ENCODE measurements around the gene CIPC. TPM values are rescaled to one million over a fixed set of nuclear protein-coding genes. Genes with fewer than 3 reads are reported as not detected.

The CIPC gene
- total and polyA plus RNA-seq, 9 donors = 7.0 to 32.4 (median 21.4) TPM

DNA sequence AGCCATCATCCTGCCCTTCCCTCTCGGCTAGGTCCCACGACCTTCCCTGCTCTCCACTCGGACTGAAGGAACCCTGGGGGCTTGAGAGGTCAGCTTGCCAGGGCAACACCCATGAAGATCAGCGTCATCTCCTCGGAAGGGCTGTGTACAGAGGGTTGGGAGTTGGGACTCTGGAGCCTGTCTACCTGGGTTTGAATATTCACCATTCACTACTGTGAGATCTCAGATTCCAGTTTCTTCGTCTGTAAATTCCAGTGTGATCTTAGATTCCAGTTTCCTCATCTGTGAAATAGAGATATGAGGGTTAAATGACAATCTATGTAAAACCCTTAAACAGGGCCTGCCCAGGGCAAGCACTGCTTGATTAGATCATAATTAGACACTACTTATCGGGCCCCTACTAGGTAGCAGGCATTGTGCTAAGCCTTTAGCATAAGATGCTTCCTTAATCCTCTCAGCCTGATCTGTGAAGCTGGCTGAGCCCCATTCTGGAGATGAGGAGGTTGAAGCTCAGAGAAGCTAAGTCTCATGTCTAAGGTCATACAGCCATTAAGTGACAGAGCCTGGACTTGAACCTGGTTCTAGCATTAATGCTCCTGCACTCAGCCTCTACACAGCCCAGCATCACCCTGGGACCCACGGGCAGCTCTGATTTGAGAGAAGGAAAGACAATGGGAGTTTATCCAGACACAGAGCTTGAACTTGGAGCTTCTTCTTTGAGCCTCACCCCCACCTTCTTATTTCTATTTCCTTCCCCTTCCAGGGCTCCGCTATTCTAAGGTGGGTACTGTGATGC lies 44.1 kb downstream of the CIPC start:
- no peaks in the 10 kb centered on the region for H3K36me3 ChIP-seq
- intact Hi-C loops (cut with DNase I) = no loop called here
- H3K27ac ChIP-seq = no peak overlapping the region
- 8 to 13% (median 10%) methylated on average over 9 of the region's 9 CpGs for WGBS, 3 donors
- H3K27me3 ChIP-seq = no peaks in the 10 kb centered on the region
- TF ChIP-seq, protein P1, sequence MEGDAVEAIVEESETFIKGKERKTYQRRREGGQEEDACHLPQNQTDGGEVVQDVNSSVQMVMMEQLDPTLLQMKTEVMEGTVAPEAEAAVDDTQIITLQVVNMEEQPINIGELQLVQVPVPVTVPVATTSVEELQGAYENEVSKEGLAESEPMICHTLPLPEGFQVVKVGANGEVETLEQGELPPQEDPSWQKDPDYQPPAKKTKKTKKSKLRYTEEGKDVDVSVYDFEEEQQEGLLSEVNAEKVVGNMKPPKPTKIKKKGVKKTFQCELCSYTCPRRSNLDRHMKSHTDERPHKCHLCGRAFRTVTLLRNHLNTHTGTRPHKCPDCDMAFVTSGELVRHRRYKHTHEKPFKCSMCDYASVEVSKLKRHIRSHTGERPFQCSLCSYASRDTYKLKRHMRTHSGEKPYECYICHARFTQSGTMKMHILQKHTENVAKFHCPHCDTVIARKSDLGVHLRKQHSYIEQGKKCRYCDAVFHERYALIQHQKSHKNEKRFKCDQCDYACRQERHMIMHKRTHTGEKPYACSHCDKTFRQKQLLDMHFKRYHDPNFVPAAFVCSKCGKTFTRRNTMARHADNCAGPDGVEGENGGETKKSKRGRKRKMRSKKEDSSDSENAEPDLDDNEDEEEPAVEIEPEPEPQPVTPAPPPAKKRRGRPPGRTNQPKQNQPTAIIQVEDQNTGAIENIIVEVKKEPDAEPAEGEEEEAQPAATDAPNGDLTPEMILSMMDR (IDR thresholded peaks at IDR 0.05) = no peak
- no peak for TF ChIP-seq EP300 (IDR thresholded peaks at IDR 0.05)
- no peak for TF ChIP-seq POLR2A (IDR thresholded peaks at IDR 0.05)
- no peaks in the 10 kb centered on the region for H3K9me3 ChIP-seq
- no peak for DNase-seq
- H3K4me3 ChIP-seq = no peak overlapping the region
- H3K4me1 ChIP-seq (ENCODE audit: insufficient read depth) = peaks cover 4% of the 10 kb centered on the region

DNA sequence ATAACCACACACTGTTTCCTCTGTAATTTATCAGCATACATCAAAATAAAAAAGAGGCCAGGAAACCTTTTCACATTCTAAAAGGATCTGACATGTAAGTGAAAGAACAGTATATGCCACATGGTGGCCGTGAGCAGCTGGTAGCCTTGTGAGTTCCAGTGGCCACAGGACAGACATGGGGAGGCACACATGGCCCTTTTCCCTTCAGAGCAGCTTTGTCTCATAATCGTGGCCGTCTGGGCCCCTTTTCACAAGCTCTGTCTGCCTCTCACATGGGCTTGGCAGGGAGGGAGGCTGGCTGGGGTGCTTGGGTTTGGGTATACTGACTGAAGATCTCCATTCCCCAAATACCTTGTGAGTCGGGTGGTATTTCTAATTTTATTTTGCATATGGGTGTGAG lies 45.0 kb downstream of the CIPC start:
- Histone ChIP-seq H3K4me1 (ENCODE audit: insufficient read depth) (peaks cover 4% of the 10 kb centered on the region), H3K4me3 (no peak overlapping the region), H3K9me3 (no peaks in the 10 kb centered on the region), H3K27ac (no peak overlapping the region), H3K36me3 (no peaks in the 10 kb centered on the region), H3K27me3 (no peaks in the 10 kb centered on the region)
- intact Hi-C loops (cut with DNase I) = no loop called here
- TF ChIP-seq POLR2A (IDR thresholded peaks at IDR 0.05) (no peak), EP300 (IDR thresholded peaks at IDR 0.05) (no peak)
- TF ChIP-seq, protein P1 (IDR thresholded peaks at IDR 0.05) = no peak
- 7 to 12% (median 11%) methylated on average over 4 of the region's 4 CpGs for WGBS, 3 donors
- no peak for DNase-seq

DNA sequence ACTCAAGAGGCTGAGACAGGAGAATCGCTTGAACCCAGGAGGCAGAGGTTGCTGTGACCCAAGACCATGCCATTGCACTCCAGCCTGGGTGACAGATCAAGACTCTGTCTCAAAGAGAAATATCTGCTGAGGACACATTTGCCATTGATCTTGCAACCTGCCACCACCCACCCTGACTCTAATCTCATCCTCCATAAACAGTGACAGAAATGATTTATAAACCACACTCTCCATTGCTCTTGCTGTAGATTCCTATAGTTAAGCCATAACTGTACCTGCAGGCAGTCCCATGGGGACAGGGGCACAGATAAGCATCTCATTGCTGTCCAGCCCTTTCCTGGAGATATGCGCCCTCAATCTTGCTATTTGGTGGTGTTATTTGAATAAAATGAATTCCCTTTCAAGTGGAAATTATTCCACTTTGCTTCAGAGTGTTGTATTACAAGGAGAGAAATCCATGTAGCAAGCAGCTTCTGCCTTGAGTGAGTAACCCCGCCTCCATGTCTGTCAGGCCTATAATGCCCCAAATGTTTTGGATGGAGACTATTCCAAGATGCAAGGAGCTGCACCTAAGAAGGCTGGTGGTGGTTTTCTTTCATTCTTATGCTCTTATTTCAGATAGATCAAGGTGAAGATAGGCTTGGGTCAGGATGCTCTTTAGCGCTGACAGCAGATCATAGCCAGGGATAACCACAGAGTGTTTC lies 46.5 kb downstream of the CIPC start:
- no peak overlapping the region for H3K27ac ChIP-seq
- no peaks in the 10 kb centered on the region for H3K27me3 ChIP-seq
- H3K36me3 ChIP-seq = no peaks in the 10 kb centered on the region
- intact Hi-C loops (cut with DNase I) = no loop called here
- H3K4me3 ChIP-seq = no peak overlapping the region
- 61 to 73% (median 68%) methylated on average over 4 of the region's 4 CpGs for WGBS, 3 donors
- H3K4me1 ChIP-seq (ENCODE audit: insufficient read depth) = peaks cover 4% of the 10 kb centered on the region
- H3K9me3 ChIP-seq = no peaks in the 10 kb centered on the region
- TF ChIP-seq, protein P1 (IDR thresholded peaks at IDR 0.05) = no peak
- TF ChIP-seq POLR2A (IDR thresholded peaks at IDR 0.05) (no peak), EP300 (IDR thresholded peaks at IDR 0.05) (no peak)
- no peak for DNase-seq

DNA sequence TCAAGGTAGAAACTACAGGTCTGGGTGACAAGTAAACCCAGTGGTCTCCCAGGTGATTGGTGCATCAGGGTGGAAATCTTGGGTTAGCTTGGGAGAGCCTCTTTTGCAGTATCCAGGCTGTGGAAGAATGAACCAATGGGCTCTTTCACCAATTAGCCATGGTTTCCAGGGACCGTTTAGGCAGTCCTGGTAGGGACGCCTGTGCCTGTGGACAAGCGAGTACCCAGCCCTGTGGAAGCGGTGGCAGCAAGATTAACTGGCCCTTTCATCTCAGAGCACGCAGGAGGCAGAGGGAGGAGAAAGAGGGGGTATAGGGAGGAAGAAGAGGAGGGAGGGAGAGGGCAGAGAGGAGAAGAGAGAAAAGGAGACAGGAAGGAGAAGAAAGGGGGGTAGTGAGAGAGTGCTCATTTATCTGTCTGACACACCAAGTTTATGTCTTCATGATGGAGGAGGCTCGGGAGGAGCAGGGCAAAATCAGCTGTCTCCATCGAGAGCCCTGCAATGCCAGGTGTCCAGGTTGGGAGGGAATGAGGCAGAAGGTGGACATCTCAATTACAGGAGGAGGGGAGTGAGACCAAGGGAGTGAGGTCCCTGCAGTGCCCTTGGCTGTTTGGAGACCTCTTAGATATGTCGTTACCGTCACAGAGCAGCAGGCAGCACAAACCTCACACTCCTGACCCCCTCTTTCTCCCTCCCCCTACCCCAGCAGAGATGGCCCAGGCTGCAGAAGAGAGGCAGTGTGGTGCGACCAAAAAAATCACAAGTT lies 48.1 kb downstream of the CIPC start:
- H3K4me3 ChIP-seq = no peak overlapping the region
- intact Hi-C loops (cut with DNase I) = no loop called here
- no peaks in the 10 kb centered on the region for H3K9me3 ChIP-seq
- peaks cover 1% of the 10 kb centered on the region for H3K4me1 ChIP-seq (ENCODE audit: insufficient read depth)
- no peak for DNase-seq
- 3 to 6% (median 3%) methylated on average over 10 of the region's 10 CpGs for WGBS, 3 donors
- TF ChIP-seq POLR2A (IDR thresholded peaks at IDR 0.05) = no peak
- TF ChIP-seq EP300 (IDR thresholded peaks at IDR 0.05) = no peak
- TF ChIP-seq, protein P1 (IDR thresholded peaks at IDR 0.05) = no peak
- H3K27ac ChIP-seq = no peak overlapping the region
- no peaks in the 10 kb centered on the region for H3K27me3 ChIP-seq
- no peaks in the 10 kb centered on the region for H3K36me3 ChIP-seq
